Activated T-helper 1 cell treated with Interleukin-2 at 50 U/mL for 16 hours (primary cell): ENCODE data around the gene SRGAP1.
"Not testable (repeated sequence)": the region's sequence is repeated elsewhere in the genome, so short reads cannot be mapped to it uniquely, and the experiment has no call there.

Source experiments
- DNase-seq: peaks from one replicate; pipeline ENCODE4 v3.0.0-alpha.2; 2020; ENCODE audit warnings: low read depth

SRGAP1 gene

GRCh38 chr12:64085996-64086395, 241.5 kb downstream of the SRGAP1 start:
- DNase-seq, result no peak

- no peak for DNase-seq
These were observed 242.4 kb downstream of the SRGAP1 start for GRCh38 chr12:64086946-64087345.

- no peak for DNase-seq
These were observed 243.3 kb downstream of the SRGAP1 start for GRCh38 chr12:64087761-64088160.

- no peak for DNase-seq
These were observed 244.2 kb downstream of the SRGAP1 start for GRCh38 chr12:64088431-64089349.

- DNase-seq, result no peak
These were observed 245.5 kb downstream of the SRGAP1 start for GRCh38 chr12:64090047-64090446.

- no peak for DNase-seq
These were observed 246.7 kb downstream of the SRGAP1 start for GRCh38 chr12:64091186-64091585.

- no peak for DNase-seq
These were observed 248.2 kb downstream of the SRGAP1 start for GRCh38 chr12:64092507-64093196.

GRCh38 chr12:64093689-64094088, 249.2 kb downstream of the SRGAP1 start:
- no peak for DNase-seq

GRCh38 chr12:64097366-64098105, 253.0 kb downstream of the SRGAP1 start:
- DNase-seq, result no peak

GRCh38 chr12:64098709-64099354, 254.3 kb downstream of the SRGAP1 start:
- DNase-seq, result no peak

- no peak for DNase-seq
These were observed 254.9 kb downstream of the SRGAP1 start for GRCh38 chr12:64099397-64099796.

GRCh38 chr12:64102339-64102738, 257.8 kb downstream of the SRGAP1 start:
- no peak for DNase-seq

GRCh38 chr12:64103825-64104740, 259.6 kb downstream of the SRGAP1 start:
- DNase-seq, result no peak

GRCh38 chr12:64105026-64105425, 260.5 kb downstream of the SRGAP1 start:
- no peak for DNase-seq

- DNase-seq, result no peak
These were observed 263.3 kb downstream of the SRGAP1 start for GRCh38 chr12:64107776-64108175.

- no peak for DNase-seq
These were observed 265.2 kb downstream of the SRGAP1 start for GRCh38 chr12:64109706-64110105.

- no peak for DNase-seq
These were observed 266.4 kb downstream of the SRGAP1 start for GRCh38 chr12:64110864-64111263.

GRCh38 chr12:64116969-64117368, 272.5 kb downstream of the SRGAP1 start:
- no peak for DNase-seq

GRCh38 chr12:64120568-64120967, 276.1 kb downstream of the SRGAP1 start:
- DNase-seq, result no peak

- not testable (repeated sequence) for DNase-seq
These were observed 276.6 kb downstream of the SRGAP1 start for GRCh38 chr12:64121086-64121485.

- DNase-seq, result no peak
These were observed 277.7 kb downstream of the SRGAP1 start for GRCh38 chr12:64122154-64122553.
